Dermis blood vessel endothelial cell (primary cell): ENCODE measurements around the gene CALB2. TPM values are rescaled to one million over a fixed set of nuclear protein-coding genes. Genes with fewer than 3 reads are reported as not detected.

Experiments
- DNase-seq: peaks from one replicate; pipeline ENCODE4 v3.0.0; 2010
- total RNA-seq: library from RNA; depleted of rRNA; stranded (reverse); fragments of >200 nt; gene quantifications from 2 replicates; pipeline ENCODE4 v1.2.3, GENCODE V29; 2014

CALB2 gene
- total RNA-seq, 1 donor from 2014 or later = not detected

DNA sequence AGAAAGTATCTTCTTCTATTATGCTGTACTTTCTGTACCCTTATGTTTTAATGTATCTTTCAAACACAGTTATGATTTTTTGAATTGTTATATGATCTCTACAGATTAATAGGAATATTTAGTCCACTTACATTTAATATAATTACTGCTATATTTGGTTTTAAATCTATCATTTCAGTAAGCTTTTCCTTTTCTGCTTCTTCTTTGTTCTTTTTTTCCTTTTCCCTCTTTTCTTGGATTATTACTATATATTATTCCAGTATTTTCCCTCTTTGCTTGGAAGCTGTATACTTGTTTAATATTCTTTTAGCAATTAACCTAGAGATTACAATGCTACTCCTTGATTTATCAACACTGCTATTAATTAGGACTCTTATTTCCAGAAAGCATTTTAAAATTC is 69.9 kb downstream of the CALB2 start:
- no peak for DNase-seq

DNA sequence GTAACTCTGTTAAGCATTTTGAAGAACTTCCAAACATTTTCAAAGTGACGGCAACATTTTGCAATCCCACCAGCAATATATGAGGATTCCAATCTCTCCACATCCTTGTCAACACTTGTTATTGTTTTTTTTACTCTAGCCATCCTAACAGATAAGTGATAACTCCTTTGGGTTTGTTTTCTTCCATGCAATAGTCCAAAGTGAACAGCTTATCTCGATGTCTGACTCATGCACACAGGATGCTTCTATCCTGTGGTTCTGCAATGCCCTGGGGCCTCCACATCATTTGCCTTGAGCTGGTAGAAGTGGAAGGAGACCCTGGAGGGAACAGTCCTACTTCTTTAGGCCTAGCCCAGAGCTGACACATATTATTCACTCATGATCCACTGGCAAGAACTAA is 70.4 kb downstream of the CALB2 start:
- DNase-seq = no peak

DNA sequence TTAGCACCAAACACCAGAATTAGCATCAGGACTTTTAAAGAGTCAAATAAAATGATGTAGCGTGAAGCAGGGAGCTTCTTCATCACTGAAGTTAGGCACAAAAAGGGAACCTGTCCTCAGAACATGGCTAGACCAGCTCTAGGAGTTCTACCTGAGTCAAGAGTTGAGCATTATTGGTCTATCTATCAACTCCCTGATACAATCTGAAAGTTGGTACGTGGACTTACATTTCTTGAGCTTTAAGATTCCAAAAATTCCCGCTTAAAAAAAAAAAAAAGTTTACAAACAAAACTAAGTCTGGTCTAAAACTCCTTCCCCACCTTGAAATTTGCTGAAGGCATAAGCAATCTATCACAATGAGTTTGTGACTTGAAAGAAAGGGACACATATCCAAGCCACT is 71.1 kb downstream of the CALB2 start:
- no peak for DNase-seq

DNA sequence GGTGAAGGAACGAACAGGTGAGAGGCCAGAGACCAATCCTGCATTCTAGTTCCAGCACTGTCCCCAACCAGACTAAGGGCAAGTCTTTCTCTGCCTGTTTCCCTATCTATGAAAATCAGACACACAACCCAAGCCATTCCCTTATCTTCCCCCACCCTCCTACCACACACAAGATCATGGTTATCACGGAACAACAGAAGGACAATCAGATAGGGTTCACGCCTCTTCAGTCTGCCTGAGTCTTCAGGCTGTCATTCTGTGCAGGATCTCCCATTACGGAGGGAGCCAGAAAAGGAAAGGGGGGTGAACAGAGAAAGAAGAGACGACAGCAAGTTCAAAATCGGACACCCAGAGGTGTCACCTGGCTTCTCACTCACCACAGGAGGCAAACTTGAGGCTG is 72.2 kb downstream of the CALB2 start:
- DNase-seq = no peak

DNA sequence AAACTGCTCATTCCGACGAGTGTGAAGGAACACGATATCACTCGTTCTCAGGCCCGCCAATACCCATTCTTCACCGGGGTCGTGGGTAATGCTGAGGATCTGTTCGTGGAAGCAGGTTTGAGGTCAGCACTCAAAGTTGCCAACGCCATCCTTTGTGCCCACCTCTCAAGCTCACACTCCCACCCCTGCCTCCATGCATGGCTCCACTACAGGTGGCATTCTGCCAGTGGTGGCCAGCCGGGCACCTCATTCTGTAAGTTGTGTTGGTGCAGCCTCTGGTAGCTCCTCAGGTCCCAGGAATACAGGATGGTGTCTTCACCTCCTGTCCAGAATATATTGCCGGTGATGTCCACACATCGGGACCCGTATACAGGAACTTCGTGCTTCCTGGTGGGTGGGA is 72.7 kb downstream of the CALB2 start:
- no peak for DNase-seq

DNA sequence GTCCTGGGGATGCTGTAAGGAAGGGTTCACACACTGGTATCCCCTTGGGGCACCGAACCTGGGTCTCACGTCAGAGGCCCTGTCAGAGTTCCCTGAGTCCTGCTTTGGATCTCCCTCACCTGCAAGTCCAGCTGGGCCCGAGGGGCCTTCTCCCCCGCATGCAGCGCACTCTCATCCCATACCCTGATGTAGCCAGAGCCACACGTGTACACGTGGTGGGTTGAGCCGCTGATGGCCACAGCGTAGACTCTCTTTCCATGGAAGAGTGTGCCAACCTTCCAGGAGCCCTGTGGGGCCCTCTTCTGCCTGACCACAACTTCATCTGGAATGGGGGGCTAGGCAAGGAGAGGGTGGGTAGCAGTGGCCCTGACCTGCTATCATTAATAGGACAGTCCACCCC is 73.5 kb downstream of the CALB2 start:
- no peak for DNase-seq

DNA sequence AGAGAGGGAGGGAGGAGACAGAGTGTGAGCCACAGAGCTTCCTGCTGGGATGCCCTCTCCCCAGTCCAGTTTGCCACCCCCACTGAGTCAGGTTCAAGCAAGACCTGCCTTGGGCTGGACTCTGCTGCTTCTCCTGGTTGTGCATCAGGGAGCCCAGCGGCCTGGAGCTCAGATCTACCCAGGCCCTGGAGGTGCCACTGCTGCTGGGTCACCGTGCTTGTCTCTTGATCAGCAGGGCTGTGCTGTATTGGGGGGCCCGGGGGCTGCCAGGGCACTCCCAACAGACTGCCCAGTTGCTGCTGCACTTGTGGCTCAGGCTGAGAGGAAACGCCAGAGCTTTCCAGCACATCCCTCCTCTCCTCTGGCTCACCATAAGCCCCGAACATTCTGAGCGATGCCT is 74.4 kb downstream of the CALB2 start:
- DNase-seq = no peak

DNA sequence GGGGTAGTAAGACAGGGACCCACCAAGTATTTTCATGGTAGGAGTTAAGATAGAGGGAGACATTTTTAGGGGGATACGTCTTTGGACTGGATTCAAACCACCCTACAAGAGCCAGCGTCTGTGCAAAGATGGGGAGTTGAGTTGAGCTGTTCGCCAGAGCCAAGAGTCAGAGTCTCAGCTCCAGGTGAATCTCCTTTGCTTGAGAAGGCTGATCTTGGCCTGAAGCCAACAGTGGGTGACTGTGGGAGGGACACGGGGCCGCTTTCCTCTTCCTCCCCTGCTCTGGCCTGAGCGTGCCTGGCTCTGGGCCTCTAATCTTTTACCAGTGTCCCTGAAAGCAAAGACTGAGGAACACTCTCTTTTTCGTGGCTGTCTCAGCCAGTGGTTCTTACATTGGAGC is 78.0 kb downstream of the CALB2 start:
- DNase-seq = no peak

DNA sequence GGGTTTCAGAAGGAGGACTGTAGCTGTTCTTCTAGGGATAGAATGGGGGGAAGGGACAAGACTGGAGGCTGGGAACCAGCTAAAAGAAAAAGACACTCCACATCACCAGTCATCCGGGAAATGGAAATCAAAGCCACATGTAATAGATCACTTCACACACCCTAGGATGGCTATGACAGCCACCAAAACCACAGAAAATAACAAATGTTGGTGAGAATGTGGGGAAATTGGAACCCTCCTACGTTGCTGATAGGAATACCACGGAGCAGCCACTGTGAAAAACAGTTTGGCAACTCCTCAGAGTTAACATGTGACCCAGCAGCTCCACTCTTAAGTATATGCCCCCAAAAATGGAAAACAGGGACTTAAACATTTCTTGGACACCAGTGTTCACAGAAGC is 81.0 kb downstream of the CALB2 start:
- no peak for DNase-seq

Other genes with a start within 250 kb of the CALB2 start
- gene HYDIN, start 128.0 kb upstream of the CALB2 start, total RNA-seq = 0.17 TPM in 1 of 2 replicates, not detected in the other
- gene CMTR2, start 69.3 kb upstream of the CALB2 start, total RNA-seq = 40.5 and 42.7 TPM in 2 replicates
- gene TLE7, start 83.3 kb downstream of the CALB2 start, total RNA-seq = not detected in 2 replicates
- 5.1 and 5.6 TPM in 2 replicates for gene ZNF23, start 103.5 kb downstream of the CALB2 start, total RNA-seq
- 1.2 and 1.5 TPM in 2 replicates for gene ZNF19, start 130.6 kb downstream of the CALB2 start, total RNA-seq
- gene CHST4, start 167.7 kb downstream of the CALB2 start, total RNA-seq = not detected in 2 replicates
- not detected in 2 replicates for gene TAT, start 218.4 kb downstream of the CALB2 start, total RNA-seq